Hepatocyte (in vitro differentiated cells): Measurements from ENCODE around the gene CLIC6. TPM values are rescaled to one million over a fixed set of nuclear protein-coding genes. Genes with fewer than 3 reads are reported as not detected.

Experiments
- DNase-seq: peaks from one replicate; pipeline ENCODE4 v3.0.0-alpha.2; 2016; ENCODE audit warnings: low spot score
- H2AFZ ChIP-seq: fragments of 200-600 bp; sonication (generic); 2 replicates; pipeline ENCODE4 v1.6.0; 2016; ENCODE audit warnings: antibody characterized with exemption, mild to moderate bottlenecking
- H3K27ac ChIP-seq: fragments of 200-600 bp; sonication (generic); 2 replicates; pipeline ENCODE4 v1.5.1; 2016; ENCODE audit warnings: mild to moderate bottlenecking
- H3K27me3 ChIP-seq: fragments of 200-600 bp; sonication (generic); 2 replicates; pipeline ENCODE4 v1.6.1; 2016
- H3K36me3 ChIP-seq: fragments of 200-600 bp; sonication (generic); replicated peaks from 2 replicates; pipeline ENCODE4 v1.5.1; 2016; ENCODE audit warnings: low read depth; ENCODE audit not compliant: insufficient read depth
- H3K4me1 ChIP-seq: fragments of 200-600 bp; sonication (generic); 2 replicates; pipeline ENCODE4 v1.5.1; 2016; ENCODE audit warnings: mild to moderate bottlenecking, moderate library complexity; ENCODE audit not compliant: insufficient read depth
- H3K4me2 ChIP-seq: fragments of 200-600 bp; sonication (generic); 2 replicates; pipeline ENCODE4 v1.6.0; 2016
- H3K4me3 ChIP-seq: fragments of 200-600 bp; sonication (generic); 2 replicates; pipeline ENCODE4 v1.5.1; 2016; ENCODE audit warnings: mild to moderate bottlenecking
- H3K79me2 ChIP-seq: fragments of 200-600 bp; sonication (generic); 2 replicates; pipeline ENCODE4 v1.6.0; 2017; ENCODE audit warnings: mild to moderate bottlenecking
- H3K9me2 ChIP-seq: fragments of 200-600 bp; sonication (generic); replicated peaks from 2 replicates; pipeline ENCODE4 v1.6.0; 2017; ENCODE audit warnings: mild to moderate bottlenecking; ENCODE audit not compliant: insufficient read depth
- H3K9me3 ChIP-seq: fragments of 200-600 bp; sonication (generic); 2 replicates; pipeline ENCODE4 v1.5.1; 2016; ENCODE audit warnings: low read depth, mild to moderate bottlenecking
- H4K20me1 ChIP-seq: fragments of 200-600 bp; sonication (generic); 2 replicates; pipeline ENCODE4 v1.6.0; 2016; ENCODE audit warnings: mild to moderate bottlenecking; ENCODE audit not compliant: insufficient read depth, poor library complexity, severe bottlenecking
- CTCF ChIP-seq: fragments of 200-600 bp; sonication (generic); IDR thresholded peaks from 2 replicates; pipeline ENCODE4 v1.5.1; 2016; ENCODE audit warnings: antibody characterized with exemption, mild to moderate bottlenecking; ENCODE audit not compliant: poor library complexity
- EZH2 ChIP-seq: fragments of 200-600 bp; sonication (generic); IDR thresholded peaks from 2 replicates; pipeline ENCODE4 v1.6.1; 2016; ENCODE audit warnings: antibody characterized with exemption, mild to moderate bottlenecking, borderline replicate concordance
- EZH2phosphoT487 ChIP-seq: fragments of 200-600 bp; sonication (generic); IDR thresholded peaks from one replicate; pipeline ENCODE4 v1.6.1; 2018; ENCODE audit warnings: antibody characterized with exemption, mild to moderate bottlenecking, low read depth, moderate library complexity; ENCODE audit not compliant: unreplicated experiment, severe bottlenecking
- WGBS: methylation state at CpG from one replicate; pipeline ENCODE4 v1.1.6; 2016; ENCODE audit warnings: low lambda C conversion rate; ENCODE audit errors: missing lambda C conversion rate; 5-methylcytosine and 5-hydroxymethylcytosine counted together
- polyA plus RNA-seq: library from polyadenylated mRNA; unstranded; fragments of >200 nt; fragmentation: Nextera tagmentation; extraction: Ambion mirVana; gene quantifications from 2 replicates; pipeline ENCODE4 v1.2.1, GENCODE V29; 2016
- total RNA-seq: library from RNA; depleted of rRNA; stranded (reverse); fragments of >200 nt; gene quantifications from 2 replicates; pipeline ENCODE4 v1.2.3, GENCODE V29; 2014

CLIC6 gene
- total and polyA plus RNA-seq, 2 experiments from 2014 or later: 9.9 to 16.7 TPM

- no peak overlapping the region for H3K27ac ChIP-seq
- TF ChIP-seq EZH2: no peak
- TF ChIP-seq EZH2phosphoT487: no peak
- no peak for TF ChIP-seq CTCF
- no peaks in the 10 kb centered on the region for H3K4me1 ChIP-seq
- no peaks in the 10 kb centered on the region for H3K9me3 ChIP-seq
- no peak for DNase-seq
- H3K79me2 ChIP-seq: no peaks in the 10 kb centered on the region
- H3K36me3 ChIP-seq: no peaks in the 10 kb centered on the region
- no peak overlapping the region for H2AFZ ChIP-seq
- H3K27me3 ChIP-seq: no peaks in the 10 kb centered on the region
- no peak overlapping the region for H3K4me3 ChIP-seq
- 95% methylated on average over 4 of the region's 4 CpGs for WGBS
- H3K9me2 ChIP-seq: no peaks in the 10 kb centered on the region
- H3K4me2 ChIP-seq: no peak overlapping the region
- H4K20me1 ChIP-seq: no peaks in the 10 kb centered on the region
Observed at GRCh38 chr21:34765619-34766018, 96.8 kb downstream of the CLIC6 start.

DNA sequence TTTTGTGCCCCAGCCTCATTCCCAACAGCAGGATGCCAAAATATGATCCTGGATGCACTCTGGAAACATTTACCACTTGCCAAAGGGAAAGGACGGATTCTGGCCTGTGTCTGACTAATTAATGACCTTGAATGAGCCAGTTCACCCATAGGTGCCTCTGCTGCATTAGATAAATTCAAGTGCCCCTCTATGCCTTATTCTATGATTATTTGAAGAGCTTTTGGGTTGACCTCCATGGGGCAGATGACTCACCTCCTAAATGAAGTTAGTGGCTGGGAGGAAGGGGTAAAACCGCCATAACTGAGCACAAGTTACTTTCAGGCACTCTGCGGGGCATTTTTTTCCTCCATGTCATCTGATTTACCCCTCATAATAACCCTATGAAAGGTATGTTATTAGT, 98.1 kb downstream of the CLIC6 start:
- no peak overlapping the region for H3K4me2 ChIP-seq
- no peaks in the 10 kb centered on the region for H3K79me2 ChIP-seq
- no peak for TF ChIP-seq EZH2
- H3K4me3 ChIP-seq: no peak overlapping the region
- no peaks in the 10 kb centered on the region for H3K9me3 ChIP-seq
- H3K9me2 ChIP-seq: no peaks in the 10 kb centered on the region
- H3K36me3 ChIP-seq: no peaks in the 10 kb centered on the region
- H4K20me1 ChIP-seq: no peaks in the 10 kb centered on the region
- DNase-seq: no peak
- no peak overlapping the region for H3K27ac ChIP-seq
- WGBS: 97% methylated on average over 3 of the region's 3 CpGs
- no peaks in the 10 kb centered on the region for H3K4me1 ChIP-seq
- no peaks in the 10 kb centered on the region for H3K27me3 ChIP-seq
- no peak overlapping the region for H2AFZ ChIP-seq

Other genes with a start within 250 kb of the CLIC6 start
- gene SMIM34, start 245.0 kb upstream of the CLIC6 start, total RNA-seq: not detected in 2 replicates
- gene SMIM34, start 245.0 kb upstream of the CLIC6 start, polyA plus RNA-seq: 0.15 TPM in 1 of 2 replicates, not detected in the other
- gene KCNE1, start 156.8 kb upstream of the CLIC6 start, total RNA-seq: 0.32 and 1.1 TPM in 2 replicates
- gene KCNE1, start 156.8 kb upstream of the CLIC6 start, polyA plus RNA-seq: 0.48 and 1.3 TPM in 2 replicates
- gene RCAN1, start 53.9 kb upstream of the CLIC6 start, total RNA-seq: 98.2 and 113 TPM in 2 replicates
- 79.4 and 98.9 TPM in 2 replicates for gene RCAN1, start 53.9 kb upstream of the CLIC6 start, polyA plus RNA-seq